Thyroid gland (tissue), 4 donors: ENCODE data around the gene PELI2.

ENCODE experiments used
- POLR2A ChIP-seq, 2 donors: fragments of 450-650 bp; IDR thresholded peaks; one replicate each; pipeline ENCODE4 v1.6.1; 2017; ENCODE audit warnings: antibody characterized with exemption in 2 of 2, mild to moderate bottlenecking in 2 of 2, moderate library complexity in 1 of 2
- TF ChIP-seq, protein P1 (sequence below), 6 experiments: fragments of 200-600 bp in 3 of 6; fragments of 450-650 bp in 3 of 6; sonication (generic) in 3 of 6; IDR thresholded peaks; one replicate each; pipeline ENCODE4 v1.5.1; 2016 to 2019; ENCODE audit warnings: antibody characterized with exemption in 6 of 6, mild to moderate bottlenecking in 2 of 6, inconsistent platforms in 1 of 6, moderate library complexity in 1 of 6

GRCh38 chr14:56085471-56085870 is 32.7 kb upstream of the PELI2 start:
- TF ChIP-seq, protein P1, sequence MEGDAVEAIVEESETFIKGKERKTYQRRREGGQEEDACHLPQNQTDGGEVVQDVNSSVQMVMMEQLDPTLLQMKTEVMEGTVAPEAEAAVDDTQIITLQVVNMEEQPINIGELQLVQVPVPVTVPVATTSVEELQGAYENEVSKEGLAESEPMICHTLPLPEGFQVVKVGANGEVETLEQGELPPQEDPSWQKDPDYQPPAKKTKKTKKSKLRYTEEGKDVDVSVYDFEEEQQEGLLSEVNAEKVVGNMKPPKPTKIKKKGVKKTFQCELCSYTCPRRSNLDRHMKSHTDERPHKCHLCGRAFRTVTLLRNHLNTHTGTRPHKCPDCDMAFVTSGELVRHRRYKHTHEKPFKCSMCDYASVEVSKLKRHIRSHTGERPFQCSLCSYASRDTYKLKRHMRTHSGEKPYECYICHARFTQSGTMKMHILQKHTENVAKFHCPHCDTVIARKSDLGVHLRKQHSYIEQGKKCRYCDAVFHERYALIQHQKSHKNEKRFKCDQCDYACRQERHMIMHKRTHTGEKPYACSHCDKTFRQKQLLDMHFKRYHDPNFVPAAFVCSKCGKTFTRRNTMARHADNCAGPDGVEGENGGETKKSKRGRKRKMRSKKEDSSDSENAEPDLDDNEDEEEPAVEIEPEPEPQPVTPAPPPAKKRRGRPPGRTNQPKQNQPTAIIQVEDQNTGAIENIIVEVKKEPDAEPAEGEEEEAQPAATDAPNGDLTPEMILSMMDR (IDR thresholded peaks at IDR 0.05): no peak
- TF ChIP-seq POLR2A (IDR thresholded peaks at IDR 0.05): no peak
